Measurements from ENCODE around the gene SORBS2. TPM values are rescaled to one million over a fixed set of nuclear protein-coding genes. Genes with fewer than 3 reads are reported as not detected.

SORBS2 gene
- total and polyA plus RNA-seq, 12 donors = 175 to 3,169 (median 1,523) TPM

- TF ChIP-seq, protein P1, sequence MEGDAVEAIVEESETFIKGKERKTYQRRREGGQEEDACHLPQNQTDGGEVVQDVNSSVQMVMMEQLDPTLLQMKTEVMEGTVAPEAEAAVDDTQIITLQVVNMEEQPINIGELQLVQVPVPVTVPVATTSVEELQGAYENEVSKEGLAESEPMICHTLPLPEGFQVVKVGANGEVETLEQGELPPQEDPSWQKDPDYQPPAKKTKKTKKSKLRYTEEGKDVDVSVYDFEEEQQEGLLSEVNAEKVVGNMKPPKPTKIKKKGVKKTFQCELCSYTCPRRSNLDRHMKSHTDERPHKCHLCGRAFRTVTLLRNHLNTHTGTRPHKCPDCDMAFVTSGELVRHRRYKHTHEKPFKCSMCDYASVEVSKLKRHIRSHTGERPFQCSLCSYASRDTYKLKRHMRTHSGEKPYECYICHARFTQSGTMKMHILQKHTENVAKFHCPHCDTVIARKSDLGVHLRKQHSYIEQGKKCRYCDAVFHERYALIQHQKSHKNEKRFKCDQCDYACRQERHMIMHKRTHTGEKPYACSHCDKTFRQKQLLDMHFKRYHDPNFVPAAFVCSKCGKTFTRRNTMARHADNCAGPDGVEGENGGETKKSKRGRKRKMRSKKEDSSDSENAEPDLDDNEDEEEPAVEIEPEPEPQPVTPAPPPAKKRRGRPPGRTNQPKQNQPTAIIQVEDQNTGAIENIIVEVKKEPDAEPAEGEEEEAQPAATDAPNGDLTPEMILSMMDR (IDR thresholded peaks at IDR 0.05) = no peak
- Histone ChIP-seq H3K36me3 (peaks cover 0 to 50% (median 6%) of the 10 kb centered on the region in 9 donors), H3K27ac (peak overlapping the region in 1 of 10 donors; percentile 18), H3K4me1 (peaks cover 0 to 62% (median under 1%) of the 10 kb centered on the region in 9 donors), H3K9me3 (no peaks in the 10 kb centered on the region), H3K27me3 (no peaks in the 10 kb centered on the region), H3K4me3 (no peak overlapping the region)
- DNase-seq (no peak), ATAC-seq (no peak)
- intact Hi-C loops (cut with DNase I) = no loop called here
- 70 to 72% methylated on average over 6 of the region's 6 CpGs for WGBS, 2 donors
Measured at GRCh38 chr4:185666156-185666555, 145.8 kb downstream of the SORBS2 start.

GRCh38 chr4:185665655-185666054, 146.3 kb downstream of the SORBS2 start:
- intact Hi-C loops (cut with DNase I) = no loop called here
- ATAC-seq (no peak), DNase-seq (no peak)
- no peaks in the 10 kb centered on the region for H3K27me3 ChIP-seq
- WGBS, 2 donors = 71 to 80% methylated on average over 11 of the region's 11 CpGs
- H3K27ac ChIP-seq = peak overlapping the region in 3 of 10 donors; percentile 0 to 40 (median 20)
- peaks cover 0 to 55% (median 6%) of the 10 kb centered on the region in 9 donors for H3K36me3 ChIP-seq
- no peak overlapping the region for H3K4me3 ChIP-seq
- TF ChIP-seq, protein P1 (IDR thresholded peaks at IDR 0.05) = no peak
- no peaks in the 10 kb centered on the region for H3K9me3 ChIP-seq
- H3K4me1 ChIP-seq = peaks cover 0 to 62% (median 4%) of the 10 kb centered on the region in 9 donors

DNA sequence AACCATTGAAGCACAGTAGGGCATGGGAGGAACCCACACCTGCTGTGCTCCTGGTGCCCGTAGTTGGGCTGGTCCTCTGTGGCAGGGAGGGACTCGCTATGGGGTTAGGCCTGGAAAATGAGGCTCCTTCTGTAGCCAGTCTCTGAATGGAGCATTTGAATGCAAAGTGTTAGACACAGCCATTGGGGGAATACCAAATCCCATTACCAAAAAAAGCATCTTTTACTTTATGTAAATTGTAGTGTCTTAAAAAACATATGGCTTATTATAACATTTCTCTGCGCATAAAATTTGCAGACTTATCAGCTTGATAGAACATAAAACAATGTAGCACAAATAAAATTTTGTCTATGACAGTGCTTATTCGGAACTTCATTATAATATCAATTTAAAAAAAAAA, 147.5 kb downstream of the SORBS2 start:
- ATAC-seq (no peak), DNase-seq (no peak)
- TF ChIP-seq, protein P1 (IDR thresholded peaks at IDR 0.05) = no peak
- H3K36me3 ChIP-seq = peaks cover 0 to 66% (median 12%) of the 10 kb centered on the region in 9 donors
- H3K4me3 ChIP-seq = no peak overlapping the region
- H3K27me3 ChIP-seq = no peaks in the 10 kb centered on the region
- intact Hi-C loops (cut with DNase I) = no loop called here
- peaks cover 0 to 59% (median 8%) of the 10 kb centered on the region in 9 donors for H3K4me1 ChIP-seq
- no peaks in the 10 kb centered on the region for H3K9me3 ChIP-seq
- 97 to 99% methylated on average over 4 of the region's 4 CpGs for WGBS, 2 donors
- H3K27ac ChIP-seq = peak overlapping the region in 2 of 10 donors; percentile 10

GRCh38 chr4:185662030-185662778, 149.8 kb downstream of the SORBS2 start:
- no peaks in the 10 kb centered on the region for H3K27me3 ChIP-seq
- TF ChIP-seq, protein P1 (IDR thresholded peaks at IDR 0.05) = no peak
- WGBS, 2 donors = 53 to 62% methylated on average over 15 of the region's 15 CpGs
- H3K4me3 ChIP-seq = no peak overlapping the region
- ATAC-seq (peak; percentile 21 to 94 (median 68)), DNase-seq (no peak)
- H3K36me3 ChIP-seq = peaks cover 0 to 82% (median 12%) of the 10 kb centered on the region in 9 donors
- intact Hi-C loops (cut with DNase I) = no loop called here
- peaks cover 0 to 68% (median 16%) of the 10 kb centered on the region in 9 donors for H3K4me1 ChIP-seq
- H3K27ac ChIP-seq = peak overlapping the region; percentile 24 to 86 (median 72)
- H3K9me3 ChIP-seq = no peaks in the 10 kb centered on the region

All from heart right ventricle (tissue), 16 donors.